NCI-H128 (cell line): ENCODE results near the gene WWOX.

Experiments used
- DNase-seq: peaks from one replicate; lab custom pipeline; 2025; ENCODE audit not compliant: unreplicated experiment; lab: John Stamatoyannopoulos, UW

The WWOX gene

DNA sequence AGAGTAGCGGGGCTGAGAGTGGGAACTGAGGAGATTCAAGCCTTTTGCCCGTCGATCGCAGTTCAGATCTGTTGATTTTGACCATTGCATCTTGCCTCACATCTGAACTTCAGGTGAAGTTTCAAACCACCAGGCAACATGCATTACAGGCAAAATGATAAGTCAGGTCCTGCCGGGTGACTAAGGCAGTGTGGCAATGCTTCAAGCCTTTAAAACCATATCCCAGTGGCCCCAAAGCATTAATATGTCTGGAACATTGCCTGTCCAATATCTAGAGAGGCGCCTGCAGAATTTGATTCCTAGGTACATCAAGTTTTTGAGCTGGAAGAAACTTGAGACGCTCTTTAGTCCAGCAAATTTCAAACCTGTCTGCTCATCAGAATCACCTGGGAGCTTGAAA lies 998.3 kb downstream of the WWOX start:
- DNase-seq = no peak

DNA sequence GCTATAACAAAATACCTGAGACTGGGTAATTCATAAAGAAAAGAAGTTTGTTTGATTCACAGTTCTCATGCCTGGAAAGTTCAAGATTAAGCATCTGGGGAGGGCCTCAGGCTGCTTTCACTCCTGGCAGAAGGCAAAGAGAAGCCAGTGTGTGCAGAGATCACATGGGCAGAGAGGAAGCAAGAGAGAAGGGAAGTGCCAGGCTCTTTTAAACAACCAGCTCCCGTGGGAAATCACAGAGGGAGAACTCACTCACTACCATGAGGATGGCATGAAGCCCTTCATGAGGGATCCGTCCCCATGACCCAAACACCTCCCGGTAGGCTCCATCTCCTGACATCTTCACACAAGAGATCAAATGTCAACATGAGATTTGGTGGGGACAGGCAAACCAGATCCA lies 999.5 kb downstream of the WWOX start:
- DNase-seq = no peak

DNA sequence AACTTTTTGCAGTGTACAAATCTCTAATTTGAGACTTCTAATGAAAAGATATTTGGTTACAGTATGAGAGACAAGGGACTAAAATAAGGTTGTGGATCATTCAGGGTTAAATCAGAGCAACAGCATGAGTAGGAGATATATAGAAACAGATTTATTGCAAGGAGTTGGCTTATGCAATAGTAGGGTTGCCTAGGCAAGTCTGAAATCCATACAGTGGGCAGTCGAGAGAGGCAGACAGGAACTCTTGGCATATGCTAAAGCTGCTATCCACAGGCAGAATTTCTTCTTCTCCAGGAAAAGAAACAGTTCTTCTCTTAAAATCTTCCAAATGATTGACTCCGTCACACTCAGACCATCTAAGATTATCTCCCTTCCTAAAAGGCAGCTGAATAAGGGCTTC lies 1000.3 kb downstream of the WWOX start:
- no peak for DNase-seq

DNA sequence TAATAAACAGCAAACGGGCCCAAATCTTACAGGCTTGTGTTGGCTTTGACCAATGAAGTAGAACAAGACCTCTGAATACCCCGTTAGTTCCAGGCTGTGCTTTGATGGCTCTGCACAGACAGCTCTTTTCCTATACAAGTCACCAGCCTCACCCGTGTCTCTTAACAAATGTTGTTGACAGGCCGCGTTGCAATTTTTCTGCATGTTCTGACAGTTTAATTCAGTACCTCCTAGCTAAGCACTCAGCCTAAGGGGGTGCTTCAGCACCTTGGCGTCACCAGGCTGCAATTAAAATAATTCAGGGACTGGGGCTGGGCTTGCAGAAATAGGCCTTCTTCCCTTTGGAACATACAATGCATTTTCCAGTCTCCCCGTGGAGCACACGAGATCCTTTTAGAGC lies 1001.0 kb downstream of the WWOX start:
- no peak for DNase-seq

DNA sequence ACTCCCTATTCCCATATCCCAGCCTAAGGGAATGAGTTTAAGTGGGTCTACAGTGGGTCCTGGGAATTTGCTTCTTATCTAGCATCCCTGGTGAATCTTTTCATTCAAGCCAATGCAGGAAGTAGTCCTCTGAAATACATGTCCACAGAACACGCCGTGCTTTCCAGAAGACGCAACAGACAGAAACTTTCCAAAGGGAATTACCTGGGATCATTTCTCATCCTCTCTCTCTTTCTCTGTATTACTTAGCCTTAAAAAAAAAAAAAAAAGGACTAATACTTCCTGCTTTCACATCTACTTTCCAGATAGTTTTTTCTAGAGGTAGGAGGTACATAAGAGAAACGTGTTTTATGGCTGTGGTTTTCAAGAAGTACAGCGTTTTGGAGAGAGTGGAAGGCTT lies 1002.0 kb downstream of the WWOX start:
- DNase-seq = no peak

DNA sequence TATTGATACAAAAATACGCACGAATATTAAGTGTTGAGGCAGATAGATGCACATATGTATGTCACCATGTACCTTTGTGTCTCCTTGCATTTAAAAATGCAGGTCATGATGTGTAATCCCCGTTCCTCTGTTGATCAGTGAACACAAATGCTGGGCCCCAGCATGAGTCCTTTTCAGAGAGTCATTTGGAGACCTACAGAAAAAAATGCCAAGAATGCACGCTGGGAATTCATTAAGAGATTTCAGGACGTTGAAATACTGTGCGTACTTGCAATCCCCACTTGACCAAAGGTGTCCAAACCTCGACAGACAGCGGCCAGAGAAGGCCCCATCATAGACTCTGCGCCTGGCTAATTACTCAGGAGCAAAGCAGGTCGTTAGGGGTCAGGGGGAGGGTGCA lies 1005.1 kb downstream of the WWOX start:
- DNase-seq = no peak

DNA sequence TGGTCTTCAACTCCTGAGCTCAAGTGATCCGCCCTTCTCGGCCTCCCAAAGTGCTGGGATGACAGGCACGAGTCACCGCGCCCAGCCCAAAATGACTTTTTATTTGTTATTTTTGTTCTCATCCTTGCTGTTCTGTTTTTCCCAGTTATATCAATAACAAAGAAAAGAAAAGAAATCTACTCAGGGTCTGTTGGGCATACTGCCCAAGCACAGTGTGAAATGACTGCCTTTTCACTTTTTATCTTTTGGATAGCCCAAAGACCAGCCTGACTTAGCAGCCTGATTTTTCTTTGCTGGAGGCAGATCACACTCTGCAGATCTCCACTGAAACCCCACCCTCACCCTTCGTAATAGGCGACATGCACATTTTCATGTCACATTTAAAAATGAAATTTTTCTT lies 1007.8 kb downstream of the WWOX start:
- no peak for DNase-seq

DNA sequence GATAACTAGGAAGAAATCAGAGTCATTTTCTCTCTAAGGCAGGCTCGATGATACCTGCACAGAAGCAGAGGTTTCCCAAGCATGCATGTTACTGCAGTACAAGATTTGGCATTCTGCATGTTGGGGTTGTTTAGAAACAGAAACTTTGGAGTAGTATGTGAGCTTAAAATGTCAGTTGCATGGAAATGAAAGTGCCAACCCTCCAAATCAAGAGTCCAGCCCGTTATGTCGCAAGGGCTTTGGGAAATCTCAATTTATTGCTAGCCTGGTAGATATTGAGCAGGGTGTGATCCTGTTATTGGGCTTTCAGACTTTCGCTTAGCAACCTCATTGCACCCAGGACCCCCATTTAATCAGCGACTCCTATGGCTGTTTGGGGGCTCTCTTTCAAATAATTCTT lies 1010.3 kb downstream of the WWOX start:
- DNase-seq = no peak

DNA sequence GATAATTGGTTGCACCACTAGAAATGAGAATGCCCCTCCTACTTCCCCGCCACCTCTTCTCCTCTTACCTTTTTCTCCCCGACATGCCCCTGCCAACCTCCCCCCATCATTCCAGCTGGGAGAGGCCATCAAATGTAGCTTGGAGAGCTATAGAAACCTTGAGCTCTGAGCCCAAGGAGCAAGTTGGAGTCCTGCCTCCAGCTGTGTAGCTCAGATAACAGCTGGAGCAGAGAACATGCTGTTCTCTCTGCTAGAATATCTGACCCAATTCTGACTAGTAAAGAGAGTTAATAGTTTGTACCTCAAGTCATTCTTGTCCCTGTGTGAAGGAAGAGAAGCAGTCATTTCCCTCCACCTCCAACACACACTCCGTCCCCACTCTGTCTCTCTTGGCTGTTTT lies 1010.8 kb downstream of the WWOX start:
- no peak for DNase-seq

DNA sequence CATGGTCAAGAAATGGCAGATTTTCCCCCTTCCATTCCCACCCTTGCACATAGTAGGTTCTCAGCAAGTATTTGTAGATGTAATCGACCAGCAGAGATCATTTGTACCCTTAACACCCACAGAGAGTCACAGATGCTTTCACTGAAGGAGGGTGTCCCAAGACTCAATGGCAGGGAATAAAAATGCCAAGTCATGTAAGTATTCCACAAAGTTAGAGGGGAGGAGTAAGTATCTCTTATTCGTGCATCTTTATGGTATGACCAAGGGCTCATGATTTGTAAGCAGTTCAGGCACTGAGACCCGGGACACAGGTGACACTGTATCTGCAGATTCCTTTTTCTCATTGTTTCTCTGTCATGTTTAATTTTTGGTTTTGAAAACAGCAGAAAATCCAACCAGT lies 1011.5 kb downstream of the WWOX start:
- no peak for DNase-seq

DNA sequence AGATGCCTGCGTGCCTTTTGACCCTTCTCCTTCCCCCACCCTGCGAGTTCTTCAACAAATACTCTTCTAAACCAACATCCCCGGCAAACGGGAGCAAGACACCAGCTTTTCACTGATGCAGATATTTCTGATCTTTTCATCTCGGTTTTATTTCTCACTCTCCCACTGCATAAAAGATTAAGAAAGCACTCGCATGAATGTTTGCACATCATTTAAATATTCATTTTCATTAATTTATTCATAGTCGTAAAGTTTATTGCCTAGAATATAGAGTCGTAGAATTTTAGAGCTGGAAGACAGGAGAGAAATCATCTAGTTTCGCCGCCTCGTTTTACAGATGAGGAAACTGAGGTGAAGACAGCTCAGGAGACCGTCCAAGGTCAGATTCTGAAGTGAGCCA lies 1013.0 kb downstream of the WWOX start:
- no peak for DNase-seq

DNA sequence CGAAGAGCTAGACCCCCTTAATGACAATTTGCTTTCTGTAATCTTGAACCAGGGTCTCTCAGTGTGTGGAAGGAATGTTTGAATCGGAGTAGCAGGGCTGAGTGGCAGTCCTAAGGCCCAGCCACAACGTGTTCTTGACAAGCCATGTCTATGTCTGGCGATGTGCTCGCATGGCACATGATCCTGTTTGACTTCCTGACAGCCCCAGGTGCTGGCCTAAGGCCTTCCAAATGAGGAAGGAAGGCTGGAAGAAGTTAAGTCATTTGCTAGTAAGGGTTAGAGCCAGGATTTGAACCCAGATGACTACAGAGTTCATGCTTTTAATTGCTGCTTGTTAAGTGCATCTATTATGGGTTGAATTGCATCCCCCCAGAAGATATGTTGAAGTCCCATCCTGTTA lies 1014.4 kb downstream of the WWOX start:
- DNase-seq = no peak

DNA sequence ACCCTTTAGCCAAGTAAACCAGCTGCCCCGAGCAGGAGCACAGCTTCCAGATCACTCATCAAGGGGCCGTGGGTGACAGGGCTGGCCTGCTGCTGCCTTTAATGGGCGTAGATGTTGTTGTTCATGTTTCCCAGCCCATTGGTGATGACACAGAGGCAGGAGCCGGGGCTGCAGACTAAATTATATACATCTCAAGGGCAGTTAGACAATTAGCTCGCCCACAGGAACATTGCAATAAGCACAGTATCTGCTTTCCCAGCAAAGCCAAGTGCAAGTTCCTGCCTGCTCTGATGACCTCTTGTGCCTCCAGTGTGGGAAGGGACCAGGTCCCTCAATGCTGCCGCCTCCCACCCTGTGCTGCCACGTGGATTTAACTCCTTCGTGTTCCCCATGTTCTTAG lies 1015.3 kb downstream of the WWOX start:
- DNase-seq = no peak

DNA sequence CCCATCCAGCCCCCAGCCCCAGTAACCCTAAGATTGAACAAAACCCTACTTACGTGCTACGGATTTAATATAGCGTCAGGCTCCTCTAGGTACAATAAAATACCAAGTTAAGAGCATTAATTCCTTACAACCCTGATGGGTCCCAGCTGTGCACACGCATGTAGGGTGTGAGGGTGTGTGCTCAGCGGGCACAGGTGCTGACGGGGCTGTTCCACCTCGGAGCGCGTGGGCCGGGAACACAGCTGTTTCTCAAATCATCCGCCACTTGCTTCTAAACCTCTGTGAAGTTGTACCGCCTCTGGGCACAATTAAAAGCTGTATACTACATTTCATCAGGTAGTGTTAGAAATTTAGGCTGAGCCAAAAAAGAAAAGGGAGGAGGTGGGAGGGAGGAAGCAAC lies 1022.5 kb downstream of the WWOX start:
- no peak for DNase-seq

DNA sequence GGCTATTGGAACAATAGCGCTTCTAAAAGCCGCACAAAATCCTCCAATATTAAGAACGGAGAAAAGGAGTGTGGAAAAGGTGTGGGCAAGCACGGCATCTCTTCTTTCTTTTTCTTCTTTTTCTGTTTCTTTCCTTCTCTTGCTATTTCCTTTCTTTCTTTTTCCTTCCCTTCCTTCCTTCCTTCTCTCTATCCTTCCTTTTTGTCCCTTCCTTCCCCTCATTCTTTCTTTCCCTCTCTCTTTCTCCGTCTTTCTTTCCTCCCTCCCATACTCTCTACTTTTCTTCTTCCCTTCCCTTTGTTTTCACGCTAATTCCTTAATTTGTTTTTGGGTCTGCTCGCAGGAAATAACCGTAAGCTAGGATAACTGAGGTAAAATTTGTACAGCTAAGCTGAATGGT lies 1022.9 kb downstream of the WWOX start:
- no peak for DNase-seq

DNA sequence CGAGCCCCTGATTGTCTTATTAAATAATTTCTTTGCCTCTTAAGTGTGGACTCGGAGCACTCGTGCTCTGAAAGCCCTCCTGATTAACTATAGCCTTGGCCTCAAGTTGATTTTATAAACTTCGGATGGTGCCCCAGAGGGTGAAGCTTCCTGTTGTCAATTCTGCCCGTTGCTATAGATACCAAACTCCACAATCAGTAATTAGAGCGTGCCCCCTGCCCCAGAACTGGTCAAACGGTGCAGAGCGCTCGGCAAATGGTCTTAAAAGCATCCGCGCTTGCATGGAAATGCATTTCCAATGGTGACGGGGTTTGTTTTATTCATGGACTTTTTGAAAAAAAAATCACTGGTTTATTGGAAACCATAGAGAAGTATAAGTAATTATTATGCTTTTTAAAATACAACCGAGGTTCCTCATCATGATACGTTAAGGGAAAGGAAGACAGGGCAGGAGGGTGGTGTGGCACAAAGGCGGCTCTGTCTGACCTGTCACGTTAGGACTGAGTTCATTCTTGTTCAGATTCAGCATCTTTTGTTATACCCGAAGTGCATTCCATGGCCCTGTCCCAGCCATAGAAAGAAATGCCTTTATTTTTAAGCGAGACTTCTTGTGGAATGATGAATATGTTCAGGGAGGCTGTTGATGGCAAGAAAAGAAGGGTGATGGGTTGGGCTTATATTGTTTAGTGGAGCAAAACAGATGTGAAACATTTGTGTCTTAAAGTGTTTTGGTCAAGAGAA lies 1024.7 kb downstream of the WWOX start:
- no peak for DNase-seq

DNA sequence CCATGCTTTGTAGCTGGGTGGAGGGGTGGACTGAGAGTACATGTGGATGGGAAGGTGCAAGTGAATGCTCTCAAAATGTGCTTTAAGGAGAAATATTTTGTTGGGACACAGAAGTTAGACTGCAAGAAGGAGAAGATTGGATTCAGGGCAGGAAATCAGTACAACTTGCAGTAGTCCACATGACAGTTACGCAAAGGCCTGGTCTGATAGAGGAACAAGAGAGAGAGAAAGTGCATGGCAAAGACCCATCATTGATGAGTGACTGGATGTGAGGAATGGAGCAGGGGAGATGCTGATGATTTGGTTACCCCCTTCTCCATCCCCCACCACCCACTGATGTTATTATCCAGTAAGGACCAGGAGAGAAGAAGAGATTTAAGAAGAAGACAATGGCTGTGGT lies 1028.3 kb downstream of the WWOX start:
- DNase-seq = no peak

DNA sequence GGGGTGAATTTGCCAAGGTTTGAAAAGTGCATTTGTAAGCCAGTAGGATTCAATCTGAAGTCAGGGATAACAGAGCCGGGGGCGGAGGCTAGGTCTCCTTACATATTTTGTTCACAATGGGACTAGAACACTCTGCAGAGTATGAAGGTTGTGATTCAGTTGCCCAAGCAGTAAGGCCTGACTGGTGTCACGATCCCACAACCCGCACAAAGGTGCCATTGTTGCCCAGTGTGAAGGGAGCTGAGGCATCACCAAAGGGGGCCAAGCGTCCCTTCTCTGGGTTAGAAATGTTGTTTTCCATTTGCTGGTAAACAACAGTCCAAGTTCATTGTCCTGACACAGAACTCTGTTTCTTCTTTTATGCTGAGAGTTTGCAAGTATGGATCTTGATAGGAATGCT lies 1029.3 kb downstream of the WWOX start:
- DNase-seq = no peak

DNA sequence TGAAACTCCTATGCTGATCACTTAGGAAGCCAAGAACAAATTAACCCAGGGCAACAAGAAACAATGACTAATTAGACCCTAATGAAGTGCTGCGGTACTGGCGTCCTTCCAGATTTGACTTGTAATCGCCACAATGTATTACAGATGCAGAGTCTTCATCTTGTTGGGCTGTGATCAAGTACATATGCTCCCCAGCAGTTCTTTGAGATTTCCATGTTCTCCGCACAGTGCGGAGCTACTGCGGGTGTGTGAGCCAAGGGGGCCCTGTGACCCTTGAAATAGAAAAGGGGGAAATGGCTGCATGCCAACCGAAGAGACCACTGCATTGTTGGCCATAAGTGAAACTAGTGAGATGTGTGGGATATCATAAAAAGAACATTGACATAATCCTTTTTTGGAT lies 1031.2 kb downstream of the WWOX start:
- DNase-seq = no peak

DNA sequence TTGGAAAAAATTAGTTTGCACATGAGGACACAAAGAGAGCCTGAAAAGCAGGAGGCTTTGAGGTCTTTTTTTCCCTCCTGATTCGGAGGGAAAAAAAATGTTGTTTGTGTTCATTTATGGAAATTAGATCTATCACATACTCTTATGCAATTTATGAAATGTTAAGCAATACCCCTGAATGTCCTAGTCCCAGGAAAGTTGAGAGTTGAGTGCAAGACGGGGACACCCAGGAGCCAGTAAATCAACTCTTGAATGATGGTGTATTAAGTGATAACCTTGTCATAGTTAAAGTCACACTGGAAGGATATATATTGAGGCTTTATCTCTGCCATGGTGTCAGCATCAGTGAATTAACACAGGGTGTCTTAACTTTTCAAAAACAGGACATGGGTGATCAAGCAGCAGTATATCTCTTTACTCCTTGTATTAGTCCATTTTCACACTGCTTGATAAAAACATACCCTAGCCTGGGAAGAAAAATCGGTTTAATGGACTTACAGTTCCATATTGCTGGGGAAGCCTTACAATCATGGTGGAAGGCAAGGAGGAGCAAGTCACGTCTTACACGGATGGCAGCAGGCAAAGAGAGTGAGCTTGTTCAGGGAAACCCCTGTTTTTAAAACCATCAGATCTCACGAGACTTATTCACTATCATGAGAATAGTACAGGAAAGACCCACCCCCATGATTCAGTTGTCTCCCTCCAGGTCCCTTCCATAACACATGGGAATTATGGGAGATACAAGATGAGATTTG lies 1032.0 kb downstream of the WWOX start:
- DNase-seq = no peak

DNA sequence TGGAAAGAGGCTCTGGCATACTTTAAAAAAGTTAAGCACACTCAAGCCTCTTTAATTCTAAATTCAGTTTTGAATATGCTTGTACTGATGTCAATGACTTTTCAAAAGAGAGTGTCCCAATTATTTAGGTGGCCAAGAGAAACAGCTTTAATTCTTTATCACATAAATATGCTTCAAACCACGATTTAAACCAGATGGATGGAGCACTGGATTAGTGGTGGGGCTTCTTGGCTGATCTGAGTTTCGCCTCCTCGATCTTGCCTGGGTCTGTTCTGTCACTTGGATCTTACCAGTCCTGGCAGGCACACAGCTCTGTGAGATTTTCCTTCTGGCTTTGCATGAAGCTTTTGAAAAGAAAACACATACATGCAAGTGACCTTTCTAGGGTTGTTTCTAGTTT lies 1033.2 kb downstream of the WWOX start:
- DNase-seq = no peak

DNA sequence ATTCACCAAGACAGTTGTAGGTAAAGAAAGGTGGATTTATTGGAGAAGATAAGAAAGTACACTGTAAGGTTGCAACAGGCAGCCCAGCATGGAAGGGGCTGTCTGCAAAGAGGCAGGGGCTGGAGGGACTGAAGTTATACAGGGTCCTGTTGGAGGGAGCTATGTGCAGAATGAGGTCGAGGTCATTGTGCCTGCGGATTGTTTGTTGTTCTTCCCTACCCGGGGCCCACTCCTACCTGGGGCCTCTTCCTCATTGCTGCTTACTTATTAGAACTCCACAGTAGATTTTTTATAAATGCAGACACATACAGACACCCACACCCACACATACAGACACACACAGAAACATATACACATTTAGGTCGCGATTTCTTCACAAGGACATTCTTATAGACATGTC lies 1034.8 kb downstream of the WWOX start:
- no peak for DNase-seq

DNA sequence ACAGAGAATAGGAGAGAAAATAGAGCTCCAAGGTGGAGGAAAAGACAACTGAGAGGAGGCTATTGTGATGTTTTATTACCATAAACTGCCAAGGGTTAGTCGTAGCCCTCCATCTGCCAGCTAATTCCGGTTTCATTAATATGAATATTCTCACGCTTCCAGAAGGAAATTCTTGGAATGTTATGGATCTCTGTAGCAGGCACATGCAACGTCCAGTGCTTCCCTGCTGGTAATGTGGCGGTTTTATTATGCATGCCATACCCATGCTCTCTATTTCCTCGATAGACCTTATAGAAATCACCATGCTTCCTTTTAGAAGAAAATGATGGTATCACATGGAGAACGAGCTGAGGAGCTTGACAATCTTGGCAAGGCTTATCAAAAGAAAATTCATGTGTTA lies 1037.5 kb downstream of the WWOX start:
- no peak for DNase-seq
